ENCODE data around the gene NRG2.

The NRG2 gene

GRCh38 chr5:139863855-139864558 is 179.1 kb downstream of the NRG2 start:
- TF ChIP-seq CTCF (IDR thresholded peaks at IDR 0.05; ENCODE audit: extremely low read depth, insufficient read depth, missing control alignments) = peak; percentile 81
- DNase-seq (ENCODE audit: low spot score) = peak; percentile 84
- in situ Hi-C loops (cut with MboI; ENCODE audit: low pct_unique_long_range_greater_than_20kb, low sequenced_read_pairs, unreplicated experiment) = no loop called here

DNA sequence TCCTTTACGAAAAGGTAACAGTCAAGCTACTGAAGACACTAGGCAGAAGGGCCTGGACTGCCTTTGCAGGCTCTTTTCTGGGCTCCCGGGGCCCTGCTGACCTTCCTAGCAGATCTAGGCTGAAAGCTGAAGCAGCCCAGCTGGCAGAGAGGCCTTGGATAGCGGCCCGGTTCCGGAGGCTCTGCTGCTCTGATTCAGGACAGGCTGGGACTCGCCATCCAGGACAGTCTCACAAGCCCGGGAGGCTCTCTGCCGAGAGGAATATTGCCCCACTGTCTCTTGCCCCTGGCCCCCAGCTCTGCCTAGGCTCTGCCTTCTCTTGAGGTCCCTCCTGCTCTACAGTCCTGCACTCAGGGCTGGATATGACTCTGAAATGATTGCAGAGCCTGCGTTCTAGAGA is 179.7 kb downstream of the NRG2 start:
- in situ Hi-C loops (cut with MboI; ENCODE audit: low pct_unique_long_range_greater_than_20kb, low sequenced_read_pairs, unreplicated experiment) = no loop called here
- DNase-seq (ENCODE audit: low spot score) = no peak
- no peak for TF ChIP-seq CTCF (IDR thresholded peaks at IDR 0.05; ENCODE audit: extremely low read depth, insufficient read depth, missing control alignments)

- in situ Hi-C loops (cut with MboI; ENCODE audit: low pct_unique_long_range_greater_than_20kb, low sequenced_read_pairs, unreplicated experiment) = no loop called here
- peak; percentile 7 for TF ChIP-seq CTCF (IDR thresholded peaks at IDR 0.05; ENCODE audit: extremely low read depth, insufficient read depth, missing control alignments)
- DNase-seq (ENCODE audit: low spot score) = no peak
Observed at GRCh38 chr5:139862803-139863202, 180.3 kb downstream of the NRG2 start.

DNA sequence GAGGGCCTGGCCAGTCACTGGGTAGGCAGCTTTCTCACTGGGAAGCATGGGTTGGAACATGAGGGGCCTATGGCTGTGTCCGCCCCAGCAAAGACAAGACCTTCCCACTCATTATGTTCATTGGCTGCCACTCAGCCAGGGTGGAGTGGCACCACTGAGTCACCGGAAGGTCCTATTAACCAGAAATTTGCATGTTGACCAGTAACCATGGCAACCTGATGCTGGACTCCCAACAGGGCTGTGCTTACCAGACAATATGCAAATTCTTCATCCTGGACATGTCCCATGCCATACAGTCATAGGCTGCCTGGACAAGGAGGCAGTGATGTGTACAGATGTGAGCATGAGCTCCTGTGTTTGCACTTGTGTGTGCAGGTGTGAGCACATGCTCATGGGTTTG is 180.8 kb downstream of the NRG2 start:
- DNase-seq (ENCODE audit: low spot score) = no peak
- in situ Hi-C loops (cut with MboI; ENCODE audit: low pct_unique_long_range_greater_than_20kb, low sequenced_read_pairs, unreplicated experiment) = no loop called here
- no peak for TF ChIP-seq CTCF (IDR thresholded peaks at IDR 0.05; ENCODE audit: extremely low read depth, insufficient read depth, missing control alignments)

GRCh38 chr5:139861889-139862207 is 181.3 kb downstream of the NRG2 start:
- no peak for DNase-seq (ENCODE audit: low spot score)
- in situ Hi-C loops (cut with MboI; ENCODE audit: low pct_unique_long_range_greater_than_20kb, low sequenced_read_pairs, unreplicated experiment) = no loop called here
- TF ChIP-seq CTCF (IDR thresholded peaks at IDR 0.05; ENCODE audit: extremely low read depth, insufficient read depth, missing control alignments) = no peak

GRCh38 chr5:139861021-139861888 is 181.8 kb downstream of the NRG2 start:
- in situ Hi-C loops (cut with MboI; ENCODE audit: low pct_unique_long_range_greater_than_20kb, low sequenced_read_pairs, unreplicated experiment) = no loop called here
- TF ChIP-seq CTCF (IDR thresholded peaks at IDR 0.05; ENCODE audit: extremely low read depth, insufficient read depth, missing control alignments) = no peak
- no peak for DNase-seq (ENCODE audit: low spot score)
